ENCODE results near the gene DUSP10.
A peak's percentile ranks its signal among the peaks of the same experiment; 100 is the strongest.

DUSP10 gene

GRCh38 chr1:221741703-221742554 lies at the start of gene DUSP10:
Gene DUSP10, minus strand, starts transcription at chr1:221742089. Its CDS starts 2,345 bp downstream, at chr1:221739744.
- DNase-seq = peak; percentile 98

GRCh38 chr1:221788466-221788865 lies 46.6 kb upstream of the DUSP10 start:
- no peak for DNase-seq

- no peak for DNase-seq
These were observed 44.8 kb upstream of the DUSP10 start for GRCh38 chr1:221786647-221787046.

- no peak for DNase-seq
These were observed 42.0 kb upstream of the DUSP10 start for GRCh38 chr1:221783936-221784335.

GRCh38 chr1:221783437-221783836 lies 41.5 kb upstream of the DUSP10 start:
- DNase-seq = no peak

GRCh38 chr1:221782970-221783369 lies 41.1 kb upstream of the DUSP10 start:
- DNase-seq = no peak

GRCh38 chr1:221782477-221782876 lies 40.6 kb upstream of the DUSP10 start:
- no peak for DNase-seq

GRCh38 chr1:221781102-221781755 lies 39.3 kb upstream of the DUSP10 start:
- DNase-seq = no peak

GRCh38 chr1:221780175-221780574 lies 38.3 kb upstream of the DUSP10 start:
- DNase-seq = no peak

GRCh38 chr1:221779771-221780170 lies 37.9 kb upstream of the DUSP10 start:
- no peak for DNase-seq

- peak; percentile 34 for DNase-seq
These were observed 36.8 kb upstream of the DUSP10 start for GRCh38 chr1:221778535-221779142.

GRCh38 chr1:221778125-221778524 lies 36.2 kb upstream of the DUSP10 start:
- no peak for DNase-seq

- DNase-seq = no peak
These were observed 35.7 kb upstream of the DUSP10 start for GRCh38 chr1:221777431-221778072.

GRCh38 chr1:221776495-221777301 lies 34.8 kb upstream of the DUSP10 start:
- DNase-seq = no peak

GRCh38 chr1:221775206-221775605 lies 33.3 kb upstream of the DUSP10 start:
- DNase-seq = no peak

- DNase-seq = no peak
These were observed 32.4 kb upstream of the DUSP10 start for GRCh38 chr1:221774054-221774842.

- DNase-seq = no peak
These were observed 31.5 kb upstream of the DUSP10 start for GRCh38 chr1:221773383-221773782.

GRCh38 chr1:221772117-221772516 lies 30.2 kb upstream of the DUSP10 start:
- no peak for DNase-seq

GRCh38 chr1:221768444-221769066 lies 26.7 kb upstream of the DUSP10 start:
- no peak for DNase-seq

- no peak for DNase-seq
These were observed 24.3 kb upstream of the DUSP10 start for GRCh38 chr1:221766210-221766609.

GRCh38 chr1:221765527-221765926 lies 23.6 kb upstream of the DUSP10 start:
- no peak for DNase-seq
